Colonic mucosa (tissue), 4 donors: ENCODE data around the gene FRS2. TPM values are rescaled to one million over a fixed set of nuclear protein-coding genes. Genes with fewer than 3 reads are reported as not detected.

Experiments
- DNase-seq: peaks from one replicate; pipeline ENCODE4 v3.0.0-alpha.2; 2020
- H3K27ac ChIP-seq: fragments of 200-600 bp; one replicate; pipeline ENCODE4 v1.8.0; 2021
- H3K27me3 ChIP-seq: fragments of 200-600 bp; one replicate; pipeline ENCODE4 v1.8.0; 2021
- H3K36me3 ChIP-seq: fragments of 200-600 bp; one replicate; pipeline ENCODE4 v1.8.0; 2021
- H3K4me1 ChIP-seq: fragments of 200-600 bp; one replicate; pipeline ENCODE4 v1.8.0; 2021; ENCODE audit warnings: mild to moderate bottlenecking
- H3K4me3 ChIP-seq: fragments of 200-600 bp; one replicate; pipeline ENCODE4 v1.8.0; 2021
- H3K9ac ChIP-seq, 2 donors: one replicate each; pipeline ENCODE4 v1.7.0; 2013; ENCODE audit warnings: control low read depth in 2 of 2, low read depth in 2 of 2, low read length in 2 of 2
- H3K9me3 ChIP-seq: fragments of 200-600 bp; one replicate; pipeline ENCODE4 v1.8.0; 2021
- CTCF ChIP-seq: fragments of 200-600 bp; IDR thresholded peaks from one replicate; pipeline ENCODE4 v1.8.0; 2022; ENCODE audit warnings: antibody characterized with exemption, mild to moderate bottlenecking
- intact Hi-C: fragments of 100-400 bp; cut with DNase I; formaldehyde crosslinking; loops from one replicate; pipeline ENCODE4 v1.14.1; 2022
- total RNA-seq, 2 donors: library from RNA; stranded (reverse); fragmentation: NEBNext Ultra II Directional in 1 of 2; extraction: Animal tissue kit (Norgen Biotek cat#: 25700) in 1 of 2; gene quantifications; one replicate each; pipeline ENCODE4 v1.2.1, GENCODE V29; 2021
- donor health status: healthy.
- donor health status: DM: no; HTN: no; CAD: no.
- donor health status: DM: no; HTN: no; CAD: no.

The FRS2 gene
- total RNA-seq, 2 donors from 2014 or later: 22.4 to 28.4 TPM

GRCh38 chr12:69585189-69586062 lies 115.2 kb downstream of the FRS2 start, which contains the start of gene CCT2:
Gene CCT2, plus strand, starts transcription at chr12:69585459. Its CDS starts 63 bp downstream, at chr12:69585522.
- Histone ChIP-seq H3K9me3 (no peaks in the 10 kb centered on the region), H3K27me3 (no peaks in the 10 kb centered on the region), H3K36me3 (peaks cover 18% of the 10 kb centered on the region), H3K9ac (peak within 1 kb of the TSS; percentile 92 to 98), H3K27ac (peak within 1 kb of the TSS; percentile 89), H3K4me3 (peak within 1 kb of the TSS; percentile 89), H3K4me1 (peaks cover 6% of the 10 kb centered on the region)
- TF ChIP-seq CTCF: peak; percentile 16
- DNase-seq: peak; percentile 98
- intact Hi-C loops: loop anchor here (10.0 kb wide), 1 partner anchor 221 kb away; no protein-coding TSS in a partner anchor

DNA sequence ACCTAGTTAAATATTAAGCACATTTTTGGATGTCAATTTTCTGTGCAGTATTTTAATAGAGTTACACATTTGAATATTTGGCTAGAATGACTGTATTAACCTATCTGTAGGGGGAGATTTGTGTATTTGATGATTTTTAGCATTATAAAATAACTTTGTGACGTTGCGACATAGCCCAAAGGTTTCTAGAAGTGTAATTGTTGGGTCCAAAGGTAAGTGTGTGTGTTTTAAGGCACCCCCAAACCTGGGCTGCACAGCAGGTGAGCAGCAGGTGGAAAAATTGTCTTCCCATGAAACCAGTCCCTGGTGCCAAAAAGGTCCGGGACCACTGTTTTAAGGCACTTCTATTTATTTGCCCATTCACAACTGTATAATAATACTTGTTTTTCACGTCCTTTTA lies 118.3 kb downstream of the FRS2 start:
- no peak overlapping the region for H3K4me3 ChIP-seq
- no peaks in the 10 kb centered on the region for H3K27me3 ChIP-seq
- no peak overlapping the region for H3K27ac ChIP-seq
- no peak for TF ChIP-seq CTCF
- peaks cover 6% of the 10 kb centered on the region for H3K4me1 ChIP-seq
- no peaks in the 10 kb centered on the region for H3K9me3 ChIP-seq
- no peak overlapping the region for H3K9ac ChIP-seq
- peaks cover 41% of the 10 kb centered on the region for H3K36me3 ChIP-seq
- no peak for DNase-seq
- intact Hi-C loops: loop anchor here (10.0 kb wide), 1 partner anchor 224 kb away; no protein-coding TSS in a partner anchor

DNA sequence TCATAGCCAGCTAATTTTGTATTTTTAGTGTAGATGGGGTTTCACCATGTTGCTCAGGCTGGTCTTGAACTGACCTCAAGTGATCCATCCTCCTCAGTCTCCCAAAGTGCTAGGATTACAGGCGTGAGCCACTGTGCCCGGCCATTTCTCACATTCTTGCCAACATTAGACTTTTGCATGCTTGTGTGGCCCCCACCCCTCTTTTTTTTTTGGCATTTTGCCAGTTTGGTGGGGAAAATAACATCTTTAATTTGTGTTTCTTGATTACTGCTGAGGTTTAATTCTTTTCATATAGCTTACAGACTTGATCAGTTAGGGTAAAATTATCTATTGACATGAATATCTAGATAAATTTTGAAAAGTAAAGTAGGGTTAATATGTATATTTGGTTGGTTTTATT lies 118.9 kb downstream of the FRS2 start:
- no peak for DNase-seq
- Histone ChIP-seq H3K4me3 (no peak overlapping the region), H3K9me3 (no peaks in the 10 kb centered on the region), H3K36me3 (peaks cover 41% of the 10 kb centered on the region), H3K4me1 (peaks cover 6% of the 10 kb centered on the region), H3K27me3 (no peaks in the 10 kb centered on the region), H3K27ac (no peak overlapping the region), H3K9ac (no peak overlapping the region)
- intact Hi-C loops: loop anchor here (10.0 kb wide), 1 partner anchor 224 kb away; no protein-coding TSS in a partner anchor
- no peak for TF ChIP-seq CTCF

DNA sequence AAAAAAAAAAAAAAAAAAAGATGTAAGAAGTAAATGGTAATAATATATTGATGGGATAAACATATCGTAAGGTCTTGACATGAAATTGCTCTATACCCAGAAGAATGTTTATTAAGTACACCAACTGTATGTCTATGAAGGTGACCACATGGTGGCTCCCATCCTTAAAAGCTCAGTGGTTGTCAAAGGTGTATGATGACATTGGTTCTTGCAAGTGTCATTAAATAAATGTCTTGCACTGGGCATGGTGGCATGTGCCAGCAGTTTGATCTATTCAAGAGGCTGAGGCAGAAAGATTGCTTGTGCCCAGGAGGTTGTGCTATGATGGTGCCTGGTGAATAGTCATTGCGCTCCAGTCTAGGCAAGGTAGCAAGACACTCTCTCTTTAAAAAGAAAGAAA lies 125.5 kb downstream of the FRS2 start:
- intact Hi-C loops: no loop called here
- Histone ChIP-seq H3K27me3 (no peaks in the 10 kb centered on the region), H3K9me3 (no peaks in the 10 kb centered on the region), H3K4me3 (no peak overlapping the region), H3K4me1 (no peaks in the 10 kb centered on the region), H3K27ac (no peak overlapping the region), H3K9ac (no peak overlapping the region), H3K36me3 (peaks cover 23% of the 10 kb centered on the region)
- DNase-seq: no peak
- TF ChIP-seq CTCF: no peak

DNA sequence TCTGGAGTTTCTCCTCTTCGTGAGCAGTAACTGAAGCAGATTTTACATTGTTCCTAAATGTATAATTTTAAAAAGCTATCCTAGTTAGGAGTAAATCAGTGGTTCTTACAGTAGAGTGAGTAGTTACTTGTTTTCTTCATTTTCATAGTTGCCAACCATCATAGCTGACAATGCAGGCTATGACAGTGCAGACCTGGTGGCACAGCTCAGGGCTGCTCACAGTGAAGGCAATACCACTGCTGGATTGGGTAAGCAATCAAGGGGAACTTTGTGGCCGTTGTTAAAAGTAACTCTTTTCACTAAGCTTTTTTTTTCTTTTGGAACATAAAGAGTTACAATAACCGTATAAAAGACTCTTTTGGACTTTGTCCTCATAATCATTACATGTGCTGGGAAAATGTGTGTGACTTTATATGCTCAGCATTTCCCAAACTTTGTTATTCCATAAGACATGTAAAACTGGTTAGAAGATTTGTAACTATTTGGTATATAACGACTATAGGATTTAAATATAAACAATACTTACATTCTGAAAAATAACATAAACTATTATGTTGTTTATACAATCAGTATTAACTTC lies 128.1 kb downstream of the FRS2 start:
- H3K4me1 ChIP-seq: no peaks in the 10 kb centered on the region
- H3K9me3 ChIP-seq: no peaks in the 10 kb centered on the region
- H3K27me3 ChIP-seq: no peaks in the 10 kb centered on the region
- intact Hi-C loops: no loop called here
- TF ChIP-seq CTCF: no peak
- no peak overlapping the region for H3K9ac ChIP-seq
- DNase-seq: no peak
- H3K4me3 ChIP-seq: no peak overlapping the region
- H3K27ac ChIP-seq: no peak overlapping the region
- H3K36me3 ChIP-seq: peaks cover 3% of the 10 kb centered on the region
